OCI-LY7 (cell line): ENCODE measurements around the gene TPRG1.

Source experiments
- EZH2phosphoT487 ChIP-seq: fragments of 200-600 bp; sonication (generic); IDR thresholded peaks from 2 replicates; pipeline ENCODE4 v1.6.1; 2018; ENCODE audit warnings: low read depth, borderline replicate concordance, mild to moderate bottlenecking, mixed run types, antibody characterized with exemption, low read length, moderate library complexity, mixed read lengths
- TF ChIP-seq, protein P1 (sequence below): fragments of 200-600 bp; sonication (generic); conservative IDR thresholded peaks from 2 replicates; pipeline ENCODE4 v1.5.1; 2014; ENCODE audit warnings: mild to moderate bottlenecking, antibody characterized with exemption, low read length, moderate library complexity, mixed read lengths

DNA sequence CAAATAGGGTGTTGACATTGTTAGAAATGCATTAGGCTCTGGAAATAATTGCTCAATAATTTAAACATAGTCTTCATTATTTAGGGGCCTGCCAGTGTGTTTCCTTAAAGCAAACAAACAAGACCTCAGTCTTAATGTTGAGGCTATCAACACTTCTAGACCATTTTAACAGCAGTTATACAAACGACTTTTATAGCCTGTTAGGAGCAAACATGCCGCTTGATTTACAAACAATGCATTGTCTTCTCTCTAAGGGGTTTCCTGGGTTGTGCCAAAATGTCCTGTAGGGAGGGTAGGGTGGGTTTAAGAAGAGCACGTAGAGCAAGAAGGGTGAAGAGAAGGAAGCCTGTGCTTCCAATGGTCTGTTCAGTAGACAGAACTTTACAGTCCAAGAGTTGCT, 53.7 kb downstream of the TPRG1 start:
- TF ChIP-seq, protein P1, sequence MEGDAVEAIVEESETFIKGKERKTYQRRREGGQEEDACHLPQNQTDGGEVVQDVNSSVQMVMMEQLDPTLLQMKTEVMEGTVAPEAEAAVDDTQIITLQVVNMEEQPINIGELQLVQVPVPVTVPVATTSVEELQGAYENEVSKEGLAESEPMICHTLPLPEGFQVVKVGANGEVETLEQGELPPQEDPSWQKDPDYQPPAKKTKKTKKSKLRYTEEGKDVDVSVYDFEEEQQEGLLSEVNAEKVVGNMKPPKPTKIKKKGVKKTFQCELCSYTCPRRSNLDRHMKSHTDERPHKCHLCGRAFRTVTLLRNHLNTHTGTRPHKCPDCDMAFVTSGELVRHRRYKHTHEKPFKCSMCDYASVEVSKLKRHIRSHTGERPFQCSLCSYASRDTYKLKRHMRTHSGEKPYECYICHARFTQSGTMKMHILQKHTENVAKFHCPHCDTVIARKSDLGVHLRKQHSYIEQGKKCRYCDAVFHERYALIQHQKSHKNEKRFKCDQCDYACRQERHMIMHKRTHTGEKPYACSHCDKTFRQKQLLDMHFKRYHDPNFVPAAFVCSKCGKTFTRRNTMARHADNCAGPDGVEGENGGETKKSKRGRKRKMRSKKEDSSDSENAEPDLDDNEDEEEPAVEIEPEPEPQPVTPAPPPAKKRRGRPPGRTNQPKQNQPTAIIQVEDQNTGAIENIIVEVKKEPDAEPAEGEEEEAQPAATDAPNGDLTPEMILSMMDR = no peak
- no peak for TF ChIP-seq EZH2phosphoT487
